Nephron (organoid): Measurements from ENCODE around the gene GM2A.

Source experiments
- H3K27ac Mint-ChIP-seq, 3 experiments: 2 replicates each; pipeline ENCODE4 v1.8.0; 2020; ENCODE audit warnings: mixed read lengths in 3 of 3, mild to moderate bottlenecking in 2 of 3, moderate library complexity in 1 of 3
- H3K27me3 Mint-ChIP-seq: 2 replicates; pipeline ENCODE4 v1.8.0; 2021; ENCODE audit warnings: low read depth, mild to moderate bottlenecking, moderate library complexity, mixed read lengths
- H3K36me3 Mint-ChIP-seq: 2 replicates; pipeline ENCODE4 v1.8.0; 2020; ENCODE audit warnings: low read depth, mixed read lengths
- H3K4me1 Mint-ChIP-seq: 2 replicates; pipeline ENCODE4 v1.8.0; 2020; ENCODE audit warnings: mixed read lengths
- H3K4me3 Mint-ChIP-seq, 3 experiments: 2 replicates each; pipeline ENCODE4 v1.8.0; 2020; ENCODE audit warnings: mild to moderate bottlenecking in 3 of 3, mixed read lengths in 3 of 3, moderate library complexity in 2 of 3
- H3K9me3 Mint-ChIP-seq: 2 replicates; pipeline ENCODE4 v1.8.0; 2020; ENCODE audit warnings: mixed read lengths
- CTCF ChIP-seq, 3 experiments: fragments of 200-600 bp; sonication (generic); IDR thresholded peaks; one replicate each; pipeline ENCODE4 v1.5.0; 2021; ENCODE audit warnings: antibody characterized with exemption in 3 of 3; ENCODE audit not compliant: unreplicated experiment in 3 of 3

GM2A gene

GRCh38 chr5:151318850-151319732 is 66.1 kb downstream of the GM2A start:
- peaks cover 3% of the 10 kb centered on the region for H3K27me3 Mint-ChIP-seq
- H3K36me3 Mint-ChIP-seq: no peaks in the 10 kb centered on the region
- H3K4me3 Mint-ChIP-seq: no peak overlapping the region
- TF ChIP-seq CTCF (IDR thresholded peaks at IDR 0.05; ENCODE audit: unreplicated experiment in 3 of 3): peak in 2 of 3 experiments; percentile 15 to 24
- H3K4me1 Mint-ChIP-seq: peaks cover 25% of the 10 kb centered on the region
- H3K9me3 Mint-ChIP-seq: no peaks in the 10 kb centered on the region
- peak overlapping the region; percentile 56 to 78 (median 65) for H3K27ac Mint-ChIP-seq
